HuH-7.5 (cell line): Measurements from ENCODE around the gene COG5.
"Not testable (repeated sequence)": the region's sequence is repeated elsewhere in the genome, so short reads cannot be mapped to it uniquely, and the experiment has no call there.

Source experiments
- DNase-seq: peaks from one replicate; pipeline ENCODE4 v3.0.0; 2011; ENCODE audit warnings: low spot score

Gene COG5

GRCh38 chr7:107579885-107580715, 16.4 kb upstream of the COG5 start, which contains the start of gene BCAP29:
TSS of gene BCAP29 (plus strand) at chr7:107580246. CDS start at chr7:107580773, 527 bp downstream.
- DNase-seq, result peak; percentile 72

- DNase-seq, result peak; percentile 35
These were observed 15.8 kb upstream of the COG5 start for GRCh38 chr7:107579554-107579884.

- no peak for DNase-seq
These were observed 9.8 kb upstream of the COG5 start for GRCh38 chr7:107573537-107573936.

GRCh38 chr7:107570298-107570697, 6.6 kb upstream of the COG5 start:
- DNase-seq, result no peak

GRCh38 chr7:107564553-107565298, 1.0 kb upstream of the COG5 start:
- DNase-seq, result no peak

- peak; percentile 46 for DNase-seq
These were observed 492 bp downstream of the COG5 start for GRCh38 chr7:107563081-107563774.

GRCh38 chr7:107560898-107561516, 2.7 kb downstream of the COG5 start:
- DNase-seq, result no peak

GRCh38 chr7:107559864-107560263, 3.9 kb downstream of the COG5 start:
- DNase-seq, result no peak

GRCh38 chr7:107555893-107556292, 7.8 kb downstream of the COG5 start:
- DNase-seq, result no peak

GRCh38 chr7:107551936-107552335, 11.8 kb downstream of the COG5 start:
- DNase-seq, result no peak

- DNase-seq, result no peak
These were observed 18.7 kb downstream of the COG5 start for GRCh38 chr7:107544848-107545591.

GRCh38 chr7:107543338-107543993, 20.3 kb downstream of the COG5 start:
- DNase-seq, result no peak

- DNase-seq, result no peak
These were observed 25.7 kb downstream of the COG5 start for GRCh38 chr7:107538001-107538400.

- DNase-seq, result not testable (repeated sequence)
These were observed 26.5 kb downstream of the COG5 start for GRCh38 chr7:107537228-107537627.

- no peak for DNase-seq
These were observed 29.6 kb downstream of the COG5 start for GRCh38 chr7:107534139-107534538.

- no peak for DNase-seq
These were observed 33.0 kb downstream of the COG5 start for GRCh38 chr7:107530751-107531150.

- no peak for DNase-seq
These were observed 35.3 kb downstream of the COG5 start for GRCh38 chr7:107528461-107528860.

GRCh38 chr7:107527196-107527595, 36.5 kb downstream of the COG5 start:
- no peak for DNase-seq

- no peak for DNase-seq
These were observed 37.0 kb downstream of the COG5 start for GRCh38 chr7:107526672-107527071.

- peak; percentile 12 for DNase-seq
These were observed 56.9 kb downstream of the COG5 start for GRCh38 chr7:107506674-107507339.
